SH-SY5Y (cell line): ENCODE measurements around the gene DNAJB8.

Source experiments
- GATA2 ChIP-seq: IDR thresholded peaks from 2 replicates; pipeline ENCODE4 v1.6.1; 2011; ENCODE audit warnings: mild to moderate bottlenecking, low read depth, low read length
- GATA3 ChIP-seq: IDR thresholded peaks from 2 replicates; pipeline ENCODE4 v1.6.1; 2011; ENCODE audit warnings: low read depth, mild to moderate bottlenecking, low read length, moderate library complexity

The DNAJB8 gene

DNA sequence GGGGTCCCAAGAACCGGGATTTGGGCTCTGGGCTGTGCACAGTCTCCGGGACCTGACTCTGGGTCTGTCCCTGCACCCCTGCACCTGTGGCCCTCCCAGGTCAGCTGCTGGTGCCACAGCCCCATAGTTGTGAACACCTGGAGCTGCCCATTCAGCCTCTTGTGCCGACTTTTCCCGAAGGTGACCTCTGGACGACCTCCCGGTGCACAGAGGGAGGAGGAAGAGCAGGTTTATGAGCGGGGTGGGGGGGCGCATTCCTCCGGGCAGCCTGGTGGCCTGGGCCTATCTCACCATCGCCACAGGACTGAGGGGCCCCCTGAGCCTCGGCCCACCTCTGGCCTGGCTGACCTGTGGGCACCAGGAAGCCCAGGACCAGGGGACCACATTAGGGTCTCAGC is 45.3 kb downstream of the DNAJB8 start:
- TF ChIP-seq GATA2: no peak
- TF ChIP-seq GATA3: no peak

DNA sequence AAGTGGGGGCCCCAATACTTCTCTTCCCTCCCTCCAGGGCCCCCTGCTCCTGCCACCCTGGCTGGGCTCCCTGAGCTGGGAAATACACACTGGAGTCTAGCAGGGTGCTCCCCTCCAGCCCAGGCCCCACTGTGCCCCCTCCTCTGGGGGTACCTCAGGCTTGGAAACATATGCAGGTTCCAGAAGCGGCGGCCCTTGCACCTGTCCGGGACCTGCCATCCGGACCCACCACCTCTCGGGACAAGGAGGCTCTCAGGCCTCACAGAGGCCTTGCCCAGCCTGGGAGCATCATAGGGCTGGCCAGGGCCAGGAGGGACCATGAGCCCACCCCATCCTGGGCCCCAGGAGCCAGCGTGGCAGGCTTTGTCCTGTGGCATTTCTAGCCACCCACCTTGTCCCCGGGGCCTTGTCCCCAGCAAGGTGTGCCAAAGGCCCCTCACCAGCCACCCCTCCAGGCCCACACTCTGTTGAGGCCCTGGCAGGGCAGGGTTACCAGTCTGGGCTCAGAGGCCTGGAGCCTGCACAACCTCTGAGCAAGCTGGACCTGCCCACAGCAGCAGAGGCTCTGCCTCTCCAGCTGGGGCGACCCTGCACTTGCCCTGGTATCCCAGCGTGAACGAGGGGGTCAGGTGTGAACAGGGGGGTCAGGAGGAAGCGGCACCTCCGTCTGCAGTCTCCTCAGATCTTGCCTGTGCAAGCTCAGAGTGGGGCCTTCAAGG is 45.8 kb downstream of the DNAJB8 start:
- no peak for TF ChIP-seq GATA3
- TF ChIP-seq GATA2: no peak

DNA sequence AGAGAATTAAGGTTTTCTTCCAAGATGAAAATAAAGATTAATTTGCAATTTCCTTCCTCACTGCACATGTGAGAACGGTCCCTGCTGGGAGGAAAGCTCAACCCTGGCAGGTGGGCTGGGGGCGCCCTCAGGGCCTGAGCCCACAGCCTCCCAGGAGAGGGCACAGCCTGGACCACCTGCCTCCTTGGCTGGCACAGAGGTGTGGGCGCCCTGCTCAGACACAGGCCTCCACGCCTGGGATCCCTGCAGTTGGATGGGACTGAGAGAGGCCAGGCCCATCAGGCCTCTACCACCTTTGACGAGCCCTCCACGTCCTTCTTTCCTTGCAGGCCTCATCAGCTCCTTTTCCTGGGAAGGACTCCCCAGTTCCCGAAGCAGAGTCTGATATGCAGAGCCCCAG is 46.4 kb downstream of the DNAJB8 start:
- TF ChIP-seq GATA3 (no peak), GATA2 (no peak)

DNA sequence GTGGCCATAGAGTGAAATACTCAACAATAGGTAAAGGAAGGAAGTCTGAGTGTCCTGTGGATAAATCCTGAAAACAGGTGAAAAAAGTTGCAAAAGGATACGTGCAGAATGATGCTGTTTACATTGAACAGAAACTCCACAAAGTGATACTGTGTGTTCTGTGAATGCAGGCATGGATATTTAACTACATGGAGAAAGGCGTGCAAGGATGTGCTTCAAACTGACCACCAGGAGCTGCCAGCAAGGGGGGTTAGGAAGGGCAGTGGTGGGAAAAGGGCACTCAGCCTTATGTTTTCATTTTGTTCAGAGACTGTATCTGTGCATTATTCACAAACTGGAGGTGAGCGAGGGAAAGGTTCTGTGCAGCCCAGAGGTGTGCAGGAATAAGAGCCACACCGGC is 47.4 kb downstream of the DNAJB8 start:
- TF ChIP-seq GATA3: no peak
- TF ChIP-seq GATA2: no peak

DNA sequence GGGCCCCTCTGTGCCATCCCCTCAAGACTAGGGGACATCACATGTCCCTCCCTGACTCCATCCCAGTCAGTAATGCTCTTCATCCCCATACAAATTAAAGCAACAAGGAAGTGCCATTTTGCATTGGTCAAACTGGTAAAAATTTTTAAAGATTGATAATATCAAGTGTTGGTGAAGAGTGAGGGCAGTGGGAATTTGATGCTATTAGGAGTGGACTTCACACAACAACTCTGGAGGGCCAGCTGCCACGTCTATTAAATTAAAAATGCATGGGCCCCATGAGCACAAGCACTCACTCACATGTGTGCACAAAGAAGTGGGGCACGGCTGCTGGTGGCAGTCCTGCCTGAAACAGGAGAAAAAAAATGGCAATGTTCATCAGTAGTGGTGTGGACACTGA is 47.8 kb downstream of the DNAJB8 start:
- no peak for TF ChIP-seq GATA3
- no peak for TF ChIP-seq GATA2

DNA sequence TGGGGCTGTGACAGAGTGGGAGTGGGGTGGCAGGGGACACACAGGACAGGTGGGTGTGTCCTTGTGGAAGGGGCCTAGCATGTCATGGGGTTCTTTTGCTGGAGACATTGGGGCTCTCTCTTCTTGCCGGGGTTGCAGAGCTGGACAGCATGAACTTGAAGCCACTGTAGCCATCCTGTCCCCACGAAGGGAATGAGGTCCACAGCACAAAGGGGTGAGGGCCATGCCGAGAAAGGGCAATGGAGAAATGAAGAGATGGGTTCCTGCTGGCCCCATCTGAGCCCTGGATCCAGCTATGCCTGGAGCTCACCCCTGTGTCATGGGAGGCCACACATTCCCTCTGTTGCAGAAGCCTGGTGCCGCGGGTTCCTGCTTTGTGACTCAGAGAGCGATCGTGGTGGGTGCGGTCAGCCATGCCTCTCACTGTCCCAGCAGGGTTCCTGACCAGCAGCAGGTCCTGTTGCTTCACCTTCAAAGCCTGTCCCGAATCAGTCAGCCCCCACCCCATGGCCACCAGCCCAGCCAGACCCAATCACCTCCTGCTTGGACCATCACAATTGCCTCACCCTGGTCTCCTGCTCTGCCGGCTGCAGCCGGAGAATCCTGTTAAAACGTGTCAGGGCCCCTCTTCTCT is 50.0 kb downstream of the DNAJB8 start:
- no peak for TF ChIP-seq GATA3
- TF ChIP-seq GATA2: no peak

DNA sequence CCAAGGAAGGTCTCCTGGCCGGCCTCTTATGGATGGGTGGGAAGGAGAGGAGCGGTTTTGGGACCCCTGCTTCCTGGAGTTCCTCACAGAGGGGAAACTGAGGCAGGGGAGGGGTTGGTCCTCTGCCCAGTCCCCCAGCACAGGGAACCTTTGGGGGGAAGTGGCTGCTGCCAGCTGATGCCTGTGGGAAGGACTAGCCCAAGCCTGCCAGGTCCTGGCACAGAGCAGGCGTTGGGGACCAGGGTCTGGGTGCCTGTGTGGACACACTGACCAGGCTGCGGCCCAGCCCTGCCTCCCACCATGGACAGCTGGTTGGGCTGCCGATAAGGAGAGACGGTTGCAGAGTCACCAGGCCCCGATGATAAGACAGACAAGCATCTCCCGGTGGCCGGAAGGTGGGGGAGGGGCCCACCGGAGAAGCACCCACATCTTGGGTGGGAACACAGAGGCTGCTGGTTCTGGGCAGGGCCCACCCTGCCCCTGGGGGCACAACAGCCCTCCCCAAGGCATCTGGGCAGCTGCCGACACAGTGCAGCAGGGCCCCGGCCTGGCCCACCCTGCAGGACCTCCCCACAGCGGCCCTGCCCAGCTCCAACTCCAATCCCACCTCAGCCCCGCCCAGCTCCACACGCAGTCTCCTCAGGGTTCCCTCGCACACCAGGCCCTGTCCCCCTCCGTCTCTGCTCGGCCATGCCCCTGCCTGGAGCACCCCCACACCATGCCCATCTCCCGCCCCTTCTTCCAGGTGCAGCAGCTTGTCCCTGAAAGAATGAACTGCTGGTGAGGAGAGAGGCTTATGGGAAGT is 50.7 kb downstream of the DNAJB8 start:
- peak; percentile 100 for TF ChIP-seq GATA2
- TF ChIP-seq GATA3: no peak; the same call in 1 of the 2 replicates

DNA sequence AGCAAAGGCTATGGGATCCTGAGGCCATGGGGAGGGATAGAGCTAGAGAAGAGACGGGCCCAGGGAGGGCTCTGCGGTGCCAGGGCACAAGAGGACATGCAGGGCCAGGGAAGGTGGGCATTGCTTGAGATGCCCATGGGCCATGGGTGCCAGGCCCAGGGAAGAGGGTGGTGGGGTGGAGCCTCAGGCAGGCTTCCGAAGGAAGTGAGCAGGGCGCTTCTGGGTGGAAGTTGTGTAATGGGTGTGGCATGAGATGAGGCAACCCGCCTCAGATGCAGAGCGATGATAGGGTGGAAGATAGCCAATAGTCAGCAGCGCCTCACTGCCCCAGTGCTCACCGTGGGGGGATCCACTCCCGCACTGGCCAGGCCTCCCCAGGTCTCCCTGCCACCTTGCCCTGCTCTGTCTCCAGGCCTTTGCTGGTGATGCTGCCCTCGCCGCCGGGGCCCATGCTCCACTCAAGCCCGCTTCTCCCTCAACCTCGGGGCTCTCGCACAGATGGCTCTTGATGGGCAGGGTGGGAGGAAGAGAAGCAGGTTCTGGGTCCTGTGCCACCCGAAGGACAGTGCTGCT is 51.4 kb downstream of the DNAJB8 start:
- no peak for TF ChIP-seq GATA3
- TF ChIP-seq GATA2: peak; percentile 48; the same call in 1 of the 2 replicates

DNA sequence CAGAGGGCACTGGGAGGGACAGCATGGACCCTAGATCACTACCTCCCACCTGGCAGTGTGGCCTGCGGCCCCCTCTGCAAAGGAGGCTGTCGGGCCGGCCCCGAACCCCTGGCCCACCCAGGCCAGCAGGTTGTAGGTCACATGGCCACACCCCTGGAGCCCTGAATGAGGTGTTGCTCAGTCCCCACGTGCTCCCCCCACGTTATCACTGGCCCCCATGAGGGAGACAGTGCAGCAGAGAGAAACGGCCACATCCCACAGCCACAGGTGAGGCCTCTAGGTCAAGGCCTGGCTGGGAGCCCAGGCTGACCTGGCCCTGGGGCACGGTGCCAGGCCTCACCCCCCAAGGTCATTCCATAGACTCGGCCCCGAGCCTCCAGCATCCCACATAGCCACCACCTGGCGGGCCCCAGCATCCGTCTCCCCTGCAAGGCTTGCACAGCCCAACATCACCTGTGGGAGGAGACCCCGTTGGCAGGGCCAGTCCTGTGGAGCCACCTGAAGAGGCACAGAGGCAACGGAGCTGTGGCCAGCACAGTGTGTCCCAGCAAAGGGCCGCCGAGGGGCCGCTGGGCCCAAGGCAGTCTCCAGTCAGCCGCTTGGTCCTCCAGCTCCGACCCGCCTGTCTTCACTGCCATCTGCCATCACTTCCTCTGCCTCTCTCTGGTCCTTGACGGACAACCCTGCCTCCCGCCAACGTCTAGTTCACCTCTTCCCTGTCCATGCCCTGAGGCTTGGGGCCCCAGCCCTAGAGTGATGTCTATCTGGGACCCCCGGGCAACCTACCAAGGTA is 53.1 kb downstream of the DNAJB8 start:
- TF ChIP-seq GATA3 (no peak), GATA2 (no peak)

DNA sequence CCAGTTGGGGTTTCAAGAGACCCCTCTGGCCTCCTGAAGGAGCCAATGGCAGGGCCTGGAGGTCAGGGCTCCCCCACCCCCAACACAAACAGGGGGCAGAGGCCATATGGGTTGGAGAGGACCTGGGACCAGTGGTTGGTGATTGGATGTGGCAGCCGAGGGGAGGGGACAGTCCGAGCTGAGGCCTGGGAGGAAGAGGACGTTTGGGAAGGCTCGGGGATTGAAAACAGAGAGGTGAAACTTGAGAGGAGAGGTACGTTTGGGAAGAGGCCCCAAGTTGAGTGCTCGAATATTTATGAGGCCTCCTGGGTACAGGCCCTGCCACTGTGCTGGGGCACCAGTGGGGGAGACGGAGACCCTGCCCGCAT is 53.7 kb downstream of the DNAJB8 start:
- TF ChIP-seq GATA2 (no peak), GATA3 (no peak)
